ENCODE measurements around the gene VARS1.
"Not testable (repeated sequence)": the region's sequence is repeated elsewhere in the genome, so short reads cannot be mapped to it uniquely, and the experiment has no call there.

The VARS1 gene

GRCh38 chr6:31822036-31822821 is 26.7 kb upstream of the VARS1 start:
- peak overlapping the region; percentile 63 for H3K4me3 ChIP-seq (ENCODE audit: low read depth, low read length)

GRCh38 chr6:31821301-31822035 is 25.9 kb upstream of the VARS1 start:
- H3K4me3 ChIP-seq (ENCODE audit: low read depth, low read length): peak overlapping the region; percentile 61

- H3K4me3 ChIP-seq (ENCODE audit: low read depth, low read length): not testable (repeated sequence)
Observed at GRCh38 chr6:31820399-31820798, 24.8 kb upstream of the VARS1 start.

GRCh38 chr6:31819871-31820299 is 24.3 kb upstream of the VARS1 start:
- H3K4me3 ChIP-seq (ENCODE audit: low read depth, low read length): no peak overlapping the region

- H3K4me3 ChIP-seq (ENCODE audit: low read depth, low read length): not testable (repeated sequence)
Observed at GRCh38 chr6:31817929-31818511, 22.5 kb upstream of the VARS1 start.

DNA sequence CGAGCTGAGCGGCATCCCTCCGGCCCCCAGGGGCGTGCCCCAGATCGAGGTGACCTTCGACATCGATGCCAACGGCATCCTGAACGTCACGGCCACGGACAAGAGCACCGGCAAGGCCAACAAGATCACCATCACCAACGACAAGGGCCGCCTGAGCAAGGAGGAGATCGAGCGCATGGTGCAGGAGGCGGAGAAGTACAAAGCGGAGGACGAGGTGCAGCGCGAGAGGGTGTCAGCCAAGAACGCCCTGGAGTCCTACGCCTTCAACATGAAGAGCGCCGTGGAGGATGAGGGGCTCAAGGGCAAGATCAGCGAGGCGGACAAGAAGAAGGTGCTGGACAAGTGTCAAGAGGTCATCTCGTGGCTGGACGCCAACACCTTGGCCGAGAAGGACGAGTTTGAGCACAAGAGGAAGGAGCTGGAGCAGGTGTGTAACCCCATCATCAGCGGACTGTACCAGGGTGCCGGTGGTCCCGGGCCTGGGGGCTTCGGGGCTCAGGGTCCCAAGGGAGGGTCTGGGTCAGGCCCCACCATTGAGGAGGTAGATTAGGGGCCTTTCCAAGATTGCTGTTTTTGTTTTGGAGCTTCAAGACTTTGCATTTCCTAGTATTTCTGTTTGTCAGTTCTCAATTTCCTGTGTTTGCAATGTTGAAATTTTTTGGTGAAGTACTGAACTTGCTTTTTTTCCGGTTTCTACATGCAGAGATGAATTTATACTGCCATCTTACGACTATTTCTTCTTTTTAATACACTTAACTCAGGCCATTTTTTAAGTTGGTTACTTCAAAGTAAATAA is 21.8 kb upstream of the VARS1 start:
- H3K4me3 ChIP-seq (ENCODE audit: low read depth, low read length): not testable (repeated sequence)

DNA sequence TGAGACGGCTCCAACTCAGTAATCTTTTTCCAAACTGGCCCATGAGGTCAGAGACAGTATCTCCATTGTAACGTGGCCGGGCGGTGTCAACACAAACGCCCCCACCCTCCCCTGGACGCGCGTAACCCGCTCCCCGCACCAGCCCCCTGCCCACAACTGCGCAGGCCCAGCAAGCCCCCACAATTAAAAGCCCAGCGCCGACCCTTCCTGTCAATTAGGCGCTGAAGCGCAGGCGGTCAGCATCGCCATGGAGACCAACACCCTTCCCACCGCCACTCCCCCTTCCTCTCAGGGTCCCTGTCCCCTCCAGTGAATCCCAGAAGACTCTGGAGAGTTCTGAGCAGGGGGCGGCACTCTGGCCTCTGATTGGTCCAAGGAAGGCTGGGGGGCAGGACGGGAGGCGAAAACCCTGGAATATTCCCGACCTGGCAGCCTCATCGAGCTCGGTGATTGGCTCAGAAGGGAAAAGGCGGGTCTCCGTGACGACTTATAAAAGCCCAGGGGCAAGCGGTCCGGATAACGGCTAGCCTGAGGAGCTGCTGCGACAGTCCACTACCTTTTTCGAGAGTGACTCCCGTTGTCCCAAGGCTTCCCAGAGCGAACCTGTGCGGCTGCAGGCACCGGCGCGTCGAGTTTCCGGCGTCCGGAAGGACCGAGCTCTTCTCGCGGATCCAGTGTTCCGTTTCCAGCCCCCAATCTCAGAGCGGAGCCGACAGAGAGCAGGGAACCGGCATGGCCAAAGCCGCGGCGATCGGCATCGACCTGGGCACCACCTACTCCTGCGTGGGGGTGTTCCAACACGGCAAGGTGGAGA is 19.7 kb upstream of the VARS1 start, which contains the start of the genes HSPA1A and HSPA1L:
Gene HSPA1A (plus strand): TSS at position 519 of the 814 bp plus-strand sequence. CDS start 214 bp downstream, at position 733.
Gene HSPA1L (minus strand): TSS at position 259 of the 814 bp plus-strand sequence. CDS start 3,311 bp downstream, outside the sequence.
- peak within 1 kb of the TSS; percentile 35 for H3K4me3 ChIP-seq (ENCODE audit: low read depth, low read length)

DNA sequence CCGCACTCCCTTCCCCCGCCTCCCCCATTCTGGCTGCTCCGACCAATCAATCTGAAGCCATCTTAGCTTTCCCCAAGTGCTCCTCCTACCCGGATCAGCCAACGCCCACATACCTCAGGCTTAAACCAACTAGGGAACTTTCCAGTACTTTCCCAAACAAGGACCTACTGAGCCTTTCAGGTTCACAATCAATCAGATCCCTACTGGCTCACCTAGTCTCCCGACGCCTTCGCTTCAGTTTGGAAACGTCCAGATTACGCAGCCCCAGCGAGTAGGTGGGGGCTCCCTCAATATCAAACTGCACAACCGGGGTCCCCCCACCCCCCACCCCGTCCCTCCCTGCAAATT is 19.1 kb upstream of the VARS1 start:
- H3K4me3 ChIP-seq (ENCODE audit: low read depth, low read length): peak overlapping the region; percentile 35

DNA sequence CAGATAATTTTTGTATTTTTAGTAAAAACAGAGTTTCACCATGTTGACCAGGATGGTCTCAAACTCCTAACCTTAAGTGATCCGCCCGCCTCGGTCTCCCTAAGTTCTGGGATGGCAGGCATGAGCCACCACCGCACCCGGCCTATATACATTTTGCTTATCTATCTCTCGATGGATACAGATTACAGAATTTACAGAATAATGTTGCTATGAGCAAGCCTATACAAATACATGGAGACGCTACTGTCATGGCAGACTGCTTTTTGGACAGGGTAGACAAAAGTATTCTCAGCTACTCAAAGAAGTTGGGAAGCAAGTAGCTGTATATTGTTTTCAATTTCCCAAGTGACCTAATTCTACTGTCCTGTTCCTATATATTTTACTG is 17.9 kb upstream of the VARS1 start:
- no peak overlapping the region for H3K4me3 ChIP-seq (ENCODE audit: low read depth, low read length)

GRCh38 chr6:31811645-31812044 is 16.1 kb upstream of the VARS1 start:
- no peak overlapping the region for H3K4me3 ChIP-seq (ENCODE audit: low read depth, low read length)

- H3K4me3 ChIP-seq (ENCODE audit: low read depth, low read length): not testable (repeated sequence)
Observed at GRCh38 chr6:31808599-31808998, 13.0 kb upstream of the VARS1 start.

DNA sequence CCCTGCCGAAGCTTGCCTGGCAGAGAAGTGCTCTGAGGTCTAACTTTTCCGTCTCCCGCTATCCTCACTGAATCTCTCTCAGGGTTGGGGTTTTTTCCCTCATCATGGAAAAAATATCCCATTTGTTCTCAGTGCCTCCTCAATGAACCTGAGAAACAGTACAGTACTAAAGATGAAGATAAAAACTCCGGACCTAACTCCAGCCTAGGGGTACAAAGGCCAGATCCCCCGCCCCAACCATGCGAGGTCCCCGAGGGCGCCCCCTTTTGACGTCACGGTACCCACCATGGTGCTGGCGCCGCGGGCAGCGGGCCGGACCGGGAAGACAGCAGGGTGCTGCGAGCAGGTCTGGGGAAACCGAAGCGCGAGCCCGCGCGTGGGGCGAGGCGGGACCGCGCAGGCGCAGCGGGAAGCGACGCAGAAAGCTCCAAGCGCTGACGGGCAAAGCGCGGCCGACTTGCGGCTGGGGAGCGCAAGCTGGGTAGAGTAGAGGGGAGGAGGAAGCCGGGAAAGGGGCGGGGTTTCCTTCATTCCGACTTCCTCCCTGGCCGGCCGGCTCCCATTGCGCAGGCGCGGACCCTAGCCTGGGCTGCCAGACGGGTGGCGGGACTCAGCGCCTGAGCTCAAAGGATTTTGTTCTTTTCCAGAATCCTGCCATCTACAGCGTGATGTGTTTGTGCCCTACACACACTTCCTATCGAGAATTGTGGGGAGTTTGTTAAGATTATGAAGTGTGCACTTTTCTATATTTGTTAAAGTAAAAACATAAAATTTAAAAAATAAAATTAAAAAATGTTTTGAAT is 11.1 kb upstream of the VARS1 start, which contains the start of gene LSM2:
Gene LSM2 (minus strand): TSS at position 497 of the 803 bp plus-strand sequence. CDS start 209 bp downstream, at position 288.
- H3K4me3 ChIP-seq (ENCODE audit: low read depth, low read length): peak within 1 kb of the TSS; percentile 70

DNA sequence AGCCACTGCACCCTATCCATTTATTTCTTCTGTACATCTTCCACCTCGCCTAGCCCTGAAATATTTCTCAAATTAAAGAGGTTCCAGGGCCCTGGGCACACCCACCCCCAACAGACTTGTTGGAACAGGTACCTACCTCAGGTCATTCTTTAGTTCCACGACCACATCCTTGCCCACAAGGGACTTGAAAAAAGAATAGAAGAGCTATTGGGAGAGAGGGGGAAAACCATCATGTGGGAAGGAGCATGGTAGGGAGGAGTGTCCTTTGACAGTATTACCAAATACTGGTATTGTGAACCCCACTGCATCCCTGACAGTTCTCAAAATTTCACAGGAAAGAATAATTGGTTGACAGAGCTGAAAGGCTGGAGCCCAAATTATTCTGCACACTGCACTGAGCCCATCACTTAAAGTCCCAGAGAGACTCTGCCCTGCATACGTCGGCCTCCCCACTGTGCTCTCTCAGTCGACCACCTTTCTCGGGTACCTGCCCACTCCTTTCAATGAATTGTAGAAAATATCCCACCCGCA is 10.5 kb upstream of the VARS1 start:
- peak overlapping the region; percentile 70 for H3K4me3 ChIP-seq (ENCODE audit: low read depth, low read length)

GRCh38 chr6:31801031-31801927 is 5.7 kb upstream of the VARS1 start:
- not testable (repeated sequence) for H3K4me3 ChIP-seq (ENCODE audit: low read depth, low read length)

GRCh38 chr6:31799781-31800180 is 4.2 kb upstream of the VARS1 start:
- H3K4me3 ChIP-seq (ENCODE audit: low read depth, low read length): no peak overlapping the region

GRCh38 chr6:31797588-31797987 is 2.0 kb upstream of the VARS1 start:
- no peak overlapping the region for H3K4me3 ChIP-seq (ENCODE audit: low read depth, low read length)

DNA sequence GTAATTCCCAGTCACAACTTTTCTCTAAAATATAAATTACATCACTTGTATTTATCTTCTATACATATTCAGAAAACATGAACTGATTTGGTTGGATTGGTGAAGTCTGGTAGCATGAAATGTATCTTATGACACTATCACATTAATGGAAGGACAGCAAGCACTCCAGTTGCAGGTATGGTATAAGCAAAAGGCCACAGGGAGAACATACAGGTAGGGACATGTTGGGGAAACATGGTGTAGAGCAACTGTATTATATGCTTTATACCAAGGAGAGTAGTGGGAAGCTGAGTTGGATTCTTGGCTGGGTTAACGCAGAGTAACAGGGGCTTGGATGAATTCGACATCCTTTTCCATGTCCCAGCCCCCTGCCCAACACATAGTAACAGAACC is 1.4 kb upstream of the VARS1 start:
- H3K4me3 ChIP-seq (ENCODE audit: low read depth, low read length): no peak overlapping the region

Measured in iPS-11a (cell line).